H1 (cell line): ENCODE data around the gene MCEMP1. TPM values are rescaled to one million over a fixed set of nuclear protein-coding genes. Genes with fewer than 3 reads are reported as not detected.

ENCODE experiments used
- ASH2L ChIP-seq: fragments of 200-600, 300-600 bp; sonication (generic); IDR thresholded peaks from one replicate; pipeline ENCODE4 v1.7.1; 2017; ENCODE audit warnings: low read length
- CEBPB ChIP-seq: IDR thresholded peaks from 2 replicates; pipeline ENCODE4 v1.6.1; 2012; ENCODE audit warnings: low read depth, low read length
- CHD7 ChIP-seq: fragments of 300-600 bp; sonication (generic); IDR thresholded peaks from 2 replicates; pipeline ENCODE4 v1.7.1; 2012; ENCODE audit warnings: low read length, moderate library complexity, mild to moderate bottlenecking, inconsistent platforms; ENCODE audit not compliant: insufficient replicate concordance
- CREB1 ChIP-seq: IDR thresholded peaks from 2 replicates; pipeline ENCODE4 v1.6.1; 2012; ENCODE audit warnings: inconsistent platforms
- KDM1A ChIP-seq: fragments of 200-600, 300-600 bp; sonication (generic); IDR thresholded peaks from 2 replicates; pipeline ENCODE4 v1.7.1; 2016; ENCODE audit warnings: mild to moderate bottlenecking, low read length, borderline replicate concordance
- POLR2A ChIP-seq, 2 experiments: IDR thresholded peaks; 1 replicate in 1 of 2; 2 replicates in 1 of 2; pipeline ENCODE4 v1.6.1; 2011; ENCODE audit warnings: low read depth in 2 of 2, low read length in 2 of 2, mild to moderate bottlenecking in 2 of 2; ENCODE audit errors: control extremely low read depth in 1 of 2
- RBBP5 ChIP-seq: IDR thresholded peaks from 2 replicates; pipeline ENCODE4 v1.7.1; 2012; ENCODE audit warnings: low read depth, mild to moderate bottlenecking, inconsistent platforms, low read length, moderate library complexity, borderline replicate concordance
- RXRA ChIP-seq: IDR thresholded peaks from 2 replicates; pipeline ENCODE4 v1.6.1; 2011; ENCODE audit warnings: low read depth, mild to moderate bottlenecking, low read length, moderate library complexity; ENCODE audit not compliant: insufficient read depth
- SIN3A ChIP-seq, 2 experiments: IDR thresholded peaks in 1 of 2; conservative IDR thresholded peaks in 1 of 2; 2 replicates each; pipeline ENCODE4 v1.6.1; 2011 to 2012; ENCODE audit warnings: low read length in 2 of 2, improper control_type of control experiment in 1 of 2, low read depth in 1 of 2, mild to moderate bottlenecking in 1 of 2
- polyA plus RNA-seq, 7 experiments: library from polyadenylated mRNA; depleted of rRNA in 3 of 7; stranded (reverse) in 5 of 7; unstranded in 2 of 7; fragments of >200 nt in 5 of 7; fragments of 200-250 nt in 2 of 7; gene quantifications; 1 replicate in 5 of 7; 2 replicates in 1 of 7; 4 replicates in 1 of 7; pipeline versions ENCODE4 v1.2.1 to v1.2.3, GENCODE V29; 2011 to 2013; ENCODE audit warnings: missing spikeins in 2 of 7, mixed read lengths in 2 of 7
- total RNA-seq: library from RNA; stranded (reverse); fragmentation: NEBNext Ultra II Directional; extraction: Animal tissue kit (Norgen Biotek cat#: 25700); gene quantifications from 2 replicates; pipeline ENCODE4 v1.2.1, GENCODE V29; 2021
- TF ChIP-seq, protein P1 (sequence below): IDR thresholded peaks from 2 replicates; pipeline ENCODE4 v1.6.1; 2012; ENCODE audit warnings: inconsistent platforms

The MCEMP1 gene
- total and polyA plus RNA-seq, 2 of the 8 experiments (the other 6 are each of a cell fraction or from before 2014, with no cell fraction given) = not detected

DNA sequence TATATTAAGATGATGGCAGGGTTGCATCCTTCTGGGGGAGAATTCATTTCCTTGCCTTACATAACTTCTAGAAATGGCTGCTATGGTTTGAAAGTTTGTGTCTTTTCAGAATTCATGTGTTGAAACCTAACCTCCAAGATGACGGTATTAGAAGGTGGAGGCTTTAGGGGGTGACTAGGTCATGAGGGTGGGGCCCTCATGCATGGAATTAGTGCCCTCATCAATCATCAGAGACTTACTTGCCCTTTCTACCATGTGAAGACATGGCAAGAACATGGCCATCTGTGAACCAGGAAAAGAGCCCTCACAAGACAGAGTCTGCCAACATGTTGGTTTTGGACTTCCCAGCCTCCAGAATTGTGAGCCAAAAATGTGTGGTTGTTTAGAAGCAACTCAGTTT, 39.9 kb downstream of the MCEMP1 start (continued):
- TF ChIP-seq CHD7 (no peak), SIN3A (conservative IDR thresholded peaks at IDR 0.05 in 1 of 2, IDR thresholded peaks at IDR 0.05 in 1 of 2; ENCODE audit: low read depth in 1 of 2, low read length in 2 of 2) (no peak), KDM1A (no peak), RBBP5 (no peak), CEBPB (no peak), ASH2L (no peak), RXRA (no peak), POLR2A (IDR thresholded peaks at IDR 0.05; ENCODE audit: control extremely low read depth in 1 of 2, low read depth in 2 of 2, low read length in 2 of 2) (no peak), CREB1 (no peak)
- TF ChIP-seq, protein P1, sequence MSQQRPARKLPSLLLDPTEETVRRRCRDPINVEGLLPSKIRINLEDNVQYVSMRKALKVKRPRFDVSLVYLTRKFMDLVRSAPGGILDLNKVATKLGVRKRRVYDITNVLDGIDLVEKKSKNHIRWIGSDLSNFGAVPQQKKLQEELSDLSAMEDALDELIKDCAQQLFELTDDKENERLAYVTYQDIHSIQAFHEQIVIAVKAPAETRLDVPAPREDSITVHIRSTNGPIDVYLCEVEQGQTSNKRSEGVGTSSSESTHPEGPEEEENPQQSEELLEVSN = no peak
- TF ChIP-seq, all 59 proteins: peak for 0
